ENCODE data around the gene GPR141. TPM values are rescaled to one million over a fixed set of nuclear protein-coding genes. Genes with fewer than 3 reads are reported as not detected.

GPR141 gene
- total and polyA plus RNA-seq, 7 donors: not detected

- H3K9me3 ChIP-seq: no peaks in the 10 kb centered on the region
- no peak for TF ChIP-seq CTCF (IDR thresholded peaks at IDR 0.05)
- H3K27ac ChIP-seq: no peak overlapping the region
- intact Hi-C loops (cut with DNase I): no loop called here
- ATAC-seq (no peak), DNase-seq (no peak)
- no peak overlapping the region for H3K4me3 ChIP-seq
- H3K27me3 ChIP-seq (ENCODE audit: insufficient read depth in 3 of 3, low read length in 2 of 3): no peaks in the 10 kb centered on the region
- H3K4me1 ChIP-seq: no peaks in the 10 kb centered on the region
- no peaks in the 10 kb centered on the region for H3K36me3 ChIP-seq (ENCODE audit: insufficient read depth in 1 of 2, low read depth in 1 of 2)
These were observed 98.6 kb downstream of the GPR141 start for GRCh38 chr7:37782166-37782565.

- WGBS, 3 donors: 29 to 41% (median 40%) methylated on average over 3 of the region's 3 CpGs
- H3K4me1 ChIP-seq: no peaks in the 10 kb centered on the region
- no peak overlapping the region for H3K4me3 ChIP-seq
- no peaks in the 10 kb centered on the region for H3K9me3 ChIP-seq
- ATAC-seq (no peak), DNase-seq (no peak)
- H3K27me3 ChIP-seq (ENCODE audit: insufficient read depth in 3 of 3, low read length in 2 of 3): no peaks in the 10 kb centered on the region
- intact Hi-C loops (cut with DNase I): no loop called here
- H3K27ac ChIP-seq: no peak overlapping the region
- no peaks in the 10 kb centered on the region for H3K36me3 ChIP-seq (ENCODE audit: insufficient read depth in 1 of 2, low read depth in 1 of 2)
- TF ChIP-seq CTCF (IDR thresholded peaks at IDR 0.05): no peak
These were observed 100.4 kb downstream of the GPR141 start for GRCh38 chr7:37784015-37784414.

GRCh38 chr7:37786741-37787569, 103.4 kb downstream of the GPR141 start:
- no peaks in the 10 kb centered on the region for H3K4me1 ChIP-seq
- intact Hi-C loops (cut with DNase I): no loop called here
- WGBS, 3 donors: 72 to 79% (median 76%) methylated on average over 6 of the region's 6 CpGs
- H3K9me3 ChIP-seq: no peaks in the 10 kb centered on the region
- no peaks in the 10 kb centered on the region for H3K27me3 ChIP-seq (ENCODE audit: insufficient read depth in 3 of 3, low read length in 2 of 3)
- no peaks in the 10 kb centered on the region for H3K36me3 ChIP-seq (ENCODE audit: insufficient read depth in 1 of 2, low read depth in 1 of 2)
- ATAC-seq: no peak
- DNase-seq: no peak
- H3K27ac ChIP-seq: no peak overlapping the region
- TF ChIP-seq CTCF (IDR thresholded peaks at IDR 0.05): no peak
- H3K4me3 ChIP-seq: no peak overlapping the region

Other genes with a start within 250 kb of the GPR141 start
- gene ELMO1, start 234.9 kb upstream of the GPR141 start, total RNA-seq: 1 to 10 TPM; 6.9 to 8.1 (median 7.3) TPM
- 1 to 10 TPM; 2.8 to 5.6 (median 3.2) TPM for gene ELMO1, start 234.9 kb upstream of the GPR141 start, polyA plus RNA-seq
- gene NME8, start 164.8 kb downstream of the GPR141 start, total RNA-seq: not detected
- gene NME8, start 164.8 kb downstream of the GPR141 start, polyA plus RNA-seq: not detected
- gene SFRP4, start 233.1 kb downstream of the GPR141 start, total RNA-seq: 1 to 10 TPM in 2 of 4 donors, under 1 TPM in 2; 0.36 to 2.0 (median 1.1) TPM
- under 1 TPM; 0.38 to 0.42 (median 0.41) TPM for gene SFRP4, start 233.1 kb downstream of the GPR141 start, polyA plus RNA-seq
- gene EPDR1, start 236.9 kb downstream of the GPR141 start, total RNA-seq: 10 to 100 TPM; 46.9 to 83.1 (median 52.5) TPM
- gene EPDR1, start 236.9 kb downstream of the GPR141 start, polyA plus RNA-seq: 10 to 100 TPM; 16.9 to 67.0 (median 18.8) TPM

All from psoas muscle (tissue), 8 donors.